GM19397 (cell line): Measurements from ENCODE around the gene TSR2.
"Not testable (repeated sequence)": the region's sequence is repeated elsewhere in the genome, so short reads cannot be mapped to it uniquely, and the experiment has no call there.

ENCODE experiments used
- ATAC-seq: cut with Tn5 transposase; IDR thresholded peaks from one replicate; pipeline ENCODE4 v1.9.1; 2021; ENCODE audit warnings: mild to moderate bottlenecking, moderate library complexity; ENCODE audit not compliant: unreplicated experiment

TSR2 gene

DNA sequence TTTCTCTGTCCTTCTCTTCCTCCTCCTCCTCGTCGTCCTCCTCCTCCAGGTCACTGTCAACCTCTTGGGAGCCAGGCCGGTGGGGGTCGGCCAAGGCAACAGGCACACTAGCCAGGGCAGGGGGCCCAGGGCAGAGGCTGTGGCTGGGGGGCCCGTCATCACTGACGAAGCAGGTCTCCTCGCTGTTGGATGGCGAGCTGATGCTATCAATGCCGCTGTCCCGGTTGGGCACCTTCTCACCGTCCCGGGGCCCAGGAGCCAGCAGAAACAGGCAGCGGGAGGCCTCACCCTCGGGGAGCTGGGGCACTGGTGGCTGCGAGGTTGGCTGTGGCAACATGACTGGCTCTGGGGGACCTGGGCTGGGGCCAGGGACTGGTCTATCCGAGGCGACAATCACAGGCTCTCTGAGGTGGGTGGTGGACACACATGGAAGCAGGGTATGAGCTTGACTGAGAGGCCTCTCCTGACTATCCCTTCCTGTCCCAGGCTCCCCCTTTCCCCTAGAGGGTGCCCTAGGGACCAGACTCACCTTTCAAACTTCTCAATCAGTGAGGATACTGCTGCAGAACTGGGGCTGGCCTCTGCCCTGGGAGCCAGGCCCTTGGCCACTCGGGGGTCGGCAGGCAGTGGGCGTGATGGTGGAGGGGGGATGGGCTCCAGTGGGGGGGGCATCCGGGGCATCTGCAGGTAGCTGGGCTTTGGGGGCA, 30.0 kb downstream of the TSR2 start:
- no peak for ATAC-seq

GRCh38 chrX:54473993-54474859, 34.0 kb downstream of the TSR2 start:
- ATAC-seq, result no peak

DNA sequence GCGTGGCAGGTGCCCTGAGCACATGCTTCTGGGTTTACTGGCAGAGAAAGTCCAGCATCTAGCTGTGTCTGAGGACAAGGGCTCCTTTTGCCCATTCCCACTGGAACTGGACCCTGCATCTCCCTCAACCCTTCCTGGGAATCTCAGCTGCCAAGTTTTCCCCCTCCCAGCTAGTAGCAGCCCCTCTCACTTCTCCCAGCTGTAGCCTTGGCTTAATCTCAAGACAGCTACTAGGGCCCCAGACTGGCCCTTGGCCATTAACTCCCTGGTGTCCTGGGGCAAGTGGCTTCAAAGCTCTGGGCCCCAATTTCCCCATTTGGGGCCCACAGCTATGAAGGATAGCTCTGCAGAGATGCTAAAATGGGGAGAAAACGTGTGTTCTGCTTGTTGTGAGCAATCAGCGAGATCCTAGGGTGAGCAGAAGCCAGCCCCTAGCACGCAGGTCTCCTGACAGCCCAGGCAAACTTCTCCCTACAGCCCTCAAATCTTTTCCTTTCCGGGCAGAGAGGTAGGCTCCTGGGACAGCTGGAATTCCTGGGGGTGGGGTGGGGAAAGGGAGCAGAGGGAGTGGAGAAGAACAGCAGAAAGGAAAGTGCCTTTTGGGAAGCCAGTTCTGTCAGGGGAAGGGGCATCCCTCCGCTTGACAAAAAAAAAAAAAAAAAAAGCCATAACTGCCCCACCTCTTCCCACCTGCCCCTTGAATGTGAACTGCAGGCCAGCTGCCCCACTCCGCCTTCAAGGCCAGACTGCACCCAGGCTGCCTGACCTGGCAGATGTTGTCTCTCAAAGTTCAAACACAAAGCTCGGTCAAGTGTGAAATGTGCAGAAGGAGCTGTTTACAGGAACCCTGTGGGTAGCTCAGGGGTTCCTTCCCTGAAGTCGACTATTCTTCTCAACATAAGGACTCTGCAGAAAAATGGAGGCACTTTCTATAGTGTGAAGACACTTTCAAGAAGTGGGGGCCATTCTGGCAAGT, 39.2 kb downstream of the TSR2 start:
- ATAC-seq, result no peak

GRCh38 chrX:54482839-54483593, 42.8 kb downstream of the TSR2 start:
- ATAC-seq, result no peak

GRCh38 chrX:54483946-54484345, 43.7 kb downstream of the TSR2 start:
- ATAC-seq, result no peak

DNA sequence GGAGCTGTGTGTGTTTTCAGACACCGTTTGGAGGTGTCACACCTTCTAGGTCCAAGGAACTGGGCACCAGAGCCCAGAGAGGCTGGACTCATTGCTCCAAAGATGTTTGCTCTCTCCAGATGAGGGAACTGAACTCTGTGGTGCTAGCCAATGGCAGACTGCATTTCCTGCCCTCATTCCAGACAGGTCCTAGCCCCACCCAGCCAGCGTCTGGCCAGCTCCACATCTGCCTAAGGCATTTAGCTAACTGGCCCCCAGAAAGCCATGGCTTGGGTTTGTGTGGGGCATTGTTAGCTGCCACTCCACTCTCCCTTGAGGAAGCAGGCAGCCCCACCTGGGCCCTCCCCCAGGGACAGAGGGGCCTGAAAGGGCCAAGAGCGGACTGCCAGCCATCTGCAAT, 44.5 kb downstream of the TSR2 start:
- ATAC-seq, result no peak

DNA sequence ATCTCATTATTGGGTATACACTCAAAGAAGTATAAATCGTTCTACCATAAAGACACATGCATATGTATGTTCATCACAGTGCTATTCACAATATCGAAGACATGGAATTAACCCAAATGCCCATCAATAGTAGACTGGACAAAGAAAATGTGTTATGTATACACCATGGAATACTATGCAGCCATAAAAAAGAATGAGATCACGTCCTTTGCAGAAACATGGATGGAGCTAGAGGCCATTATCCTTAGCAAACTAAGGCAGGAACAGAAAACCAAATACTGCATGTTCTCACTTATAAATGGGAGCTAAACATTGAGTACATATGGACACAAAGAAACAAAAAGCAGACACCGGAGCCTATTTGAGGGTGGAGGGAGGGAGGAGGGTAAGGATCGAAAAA, 49.6 kb downstream of the TSR2 start:
- ATAC-seq, result not testable (repeated sequence)

DNA sequence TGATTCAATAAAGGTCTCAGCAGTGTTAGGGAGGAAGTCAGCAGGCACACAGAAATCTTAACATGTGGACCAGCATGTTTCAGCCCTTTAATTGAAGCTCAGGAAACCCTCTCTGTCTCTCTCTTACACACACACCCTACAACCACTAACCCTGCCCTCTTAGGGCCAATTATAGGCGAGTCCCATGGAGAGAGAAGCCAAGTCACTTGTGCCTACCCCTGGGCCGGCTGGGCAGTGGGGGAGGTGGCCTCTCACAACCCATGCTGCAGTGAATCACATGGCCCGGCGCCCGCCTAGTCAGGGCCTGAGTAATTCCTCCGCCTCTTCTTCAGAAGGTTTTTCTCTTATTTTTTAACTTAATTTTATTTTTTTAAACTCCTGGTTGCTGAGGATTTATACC, 52.1 kb downstream of the TSR2 start:
- no peak for ATAC-seq

DNA sequence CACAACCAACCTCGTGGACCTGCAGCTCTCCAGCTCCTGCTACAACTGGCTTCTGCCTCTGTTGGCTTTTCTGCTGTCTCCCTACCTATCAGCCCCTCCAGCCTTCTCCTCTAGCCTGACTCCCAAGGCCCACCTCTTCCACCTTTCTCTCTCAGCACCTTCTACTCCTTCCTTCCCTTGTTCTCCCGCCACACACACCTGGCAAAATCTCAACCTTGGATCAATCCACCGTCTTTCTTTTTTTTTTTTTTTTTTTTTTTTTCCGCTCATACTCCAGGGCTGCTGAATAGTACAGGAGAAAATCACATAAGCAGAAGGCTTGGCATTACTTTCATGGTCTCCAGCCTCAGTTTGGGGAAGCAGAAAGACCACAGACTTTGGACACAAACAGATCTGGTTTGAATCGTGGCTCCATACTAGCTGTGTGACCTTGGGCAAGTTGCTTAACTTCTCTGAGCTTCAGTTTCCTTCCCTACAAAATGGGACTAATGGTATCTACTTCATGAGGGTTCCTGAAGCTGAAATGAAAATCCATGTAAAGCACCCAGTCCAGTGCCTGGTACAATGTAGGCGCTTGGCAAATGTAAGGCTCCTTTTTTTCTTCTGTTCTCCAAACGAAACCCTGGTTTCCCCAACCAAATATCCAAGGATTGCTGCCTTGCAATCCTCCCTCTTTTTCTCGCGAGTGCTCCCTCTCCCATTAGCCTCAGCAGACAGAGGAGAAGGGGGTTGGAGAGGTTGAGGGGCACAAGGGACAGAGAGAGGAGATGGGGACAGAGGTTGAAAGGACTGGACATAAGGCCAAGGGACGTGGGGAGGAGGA, 54.2 kb downstream of the TSR2 start:
- ATAC-seq, result no peak
